CD8-positive, alpha-beta memory T cell (primary cell): ENCODE results near the gene SYNE4. TPM values are rescaled to one million over a fixed set of nuclear protein-coding genes. Genes with fewer than 3 reads are reported as not detected.

ENCODE experiments used
- CTCF ChIA-PET: fragments of 350-600 bp; sonication (Branson Sonifier 250); formaldehyde crosslinking; loops from one replicate; lab custom pipeline; 2021; ENCODE audit warnings: antibody characterized with exemption; lab: Charles Lee
- POLR2A ChIA-PET: fragments of 350-600 bp; sonication (Branson Sonifier 250); formaldehyde crosslinking; loops from one replicate; lab custom pipeline; 2021; ENCODE audit warnings: antibody characterized with exemption; lab: Charles Lee
- DNase-seq, 5 donors: peaks; one replicate each; pipeline versions ENCODE4 v3.0.0 to v3.0.0-alpha.2; 2020 to 2022; ENCODE audit warnings: mixed read lengths in 1 of 5
- H3K27ac ChIP-seq: one replicate; pipeline ENCODE4 v1.7.0; 2013; ENCODE audit warnings: low read depth, mild to moderate bottlenecking, low read length, moderate library complexity
- H3K27me3 ChIP-seq: 2 replicates; pipeline ENCODE4 v1.7.0; 2013; ENCODE audit warnings: low read length, mild to moderate bottlenecking; ENCODE audit not compliant: insufficient read depth, poor library complexity, severe bottlenecking
- H3K36me3 ChIP-seq: 2 replicates; pipeline ENCODE4 v1.7.0; 2013; ENCODE audit warnings: mild to moderate bottlenecking, low read length, moderate library complexity; ENCODE audit not compliant: insufficient read depth
- H3K4me1 ChIP-seq: 2 replicates; pipeline ENCODE4 v1.7.0; 2013; ENCODE audit warnings: mild to moderate bottlenecking, low read length, moderate library complexity; ENCODE audit not compliant: insufficient read depth
- H3K4me3 ChIP-seq: 2 replicates; pipeline ENCODE4 v1.7.0; 2013; ENCODE audit warnings: mild to moderate bottlenecking, low read length
- H3K9me3 ChIP-seq: 2 replicates; pipeline ENCODE4 v1.7.0; 2013; ENCODE audit warnings: mild to moderate bottlenecking, low read length
- H3K27ac Mint-ChIP-seq, 8 donors: one replicate each; pipeline ENCODE4 v1.8.0; 2020 to 2021; ENCODE audit warnings: mixed read lengths in 8 of 8, mild to moderate bottlenecking in 6 of 8, inconsistent platforms in 3 of 8, moderate library complexity in 3 of 8
- H3K27me3 Mint-ChIP-seq, 2 donors: one replicate each; pipeline ENCODE4 v1.8.0; 2020 to 2021; ENCODE audit warnings: mixed read lengths in 2 of 2, mild to moderate bottlenecking in 1 of 2, moderate library complexity in 1 of 2
- H3K36me3 Mint-ChIP-seq, 3 donors: one replicate each; pipeline ENCODE4 v1.8.0; 2020 to 2021; ENCODE audit warnings: mixed read lengths in 3 of 3, inconsistent platforms in 1 of 3, mild to moderate bottlenecking in 1 of 3
- H3K4me1 Mint-ChIP-seq, 3 donors: one replicate each; pipeline ENCODE4 v1.8.0; 2020 to 2021; ENCODE audit warnings: mixed read lengths in 3 of 3, inconsistent platforms in 1 of 3, mild to moderate bottlenecking in 1 of 3
- H3K4me3 Mint-ChIP-seq, 7 donors: one replicate each; pipeline ENCODE4 v1.8.0; 2020 to 2021; ENCODE audit warnings: mixed read lengths in 7 of 7, mild to moderate bottlenecking in 6 of 7, moderate library complexity in 4 of 7, inconsistent platforms in 2 of 7
- H3K9me3 Mint-ChIP-seq, 5 donors: one replicate each; pipeline ENCODE4 v1.8.0; 2020 to 2022; ENCODE audit warnings: mixed read lengths in 5 of 5, mild to moderate bottlenecking in 3 of 5, moderate library complexity in 2 of 5, inconsistent platforms in 1 of 5
- polyA plus RNA-seq: library from polyadenylated mRNA; unstranded; fragments of 300-500 nt; fragmentation: Illumina TruSeq; gene quantifications from one replicate; pipeline ENCODE4 v1.2.3, GENCODE V29; 2021
- total RNA-seq, 2 experiments: library from RNA; stranded (reverse); gene quantifications; one replicate each; pipeline ENCODE4 v1.2.3, GENCODE V29; 2021

The SYNE4 gene
- total and polyA plus RNA-seq, 3 experiments from 2014 or later: 1.2 to 1.9 TPM; not detected in 1

DNA sequence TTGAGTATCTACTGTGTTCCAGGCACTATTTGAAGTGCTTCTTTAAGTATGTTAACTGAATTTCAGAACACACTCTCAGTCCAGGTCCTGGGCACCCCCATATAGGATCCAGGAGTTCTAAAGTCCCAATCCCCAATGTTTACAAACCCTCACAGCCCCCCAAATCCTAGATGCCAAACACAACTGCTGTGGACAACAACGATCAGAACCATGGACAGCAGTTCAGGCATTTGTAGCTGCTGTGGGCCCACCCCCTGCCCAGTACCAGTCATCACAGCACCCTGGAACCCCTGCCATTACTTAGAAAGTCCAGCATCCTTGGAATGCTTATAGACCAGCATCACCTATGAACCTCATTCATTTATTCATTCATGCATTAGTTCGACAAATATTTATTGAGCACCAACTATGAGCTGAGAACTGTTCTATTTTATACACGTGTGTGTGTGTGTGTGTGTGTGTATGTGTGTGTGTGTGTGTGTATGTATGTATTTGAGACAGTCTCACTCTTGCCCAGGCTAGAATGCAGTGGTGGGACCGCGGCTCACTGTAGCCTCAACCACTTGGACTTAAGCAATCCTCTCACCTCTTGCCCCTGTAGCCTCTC lies 32.9 kb downstream of the SYNE4 start:
- H3K4me1 Mint-ChIP-seq: no peaks in the 10 kb centered on the region
- Histone ChIP-seq H3K9me3 (no peaks in the 10 kb centered on the region), H3K4me1 (no peaks in the 10 kb centered on the region), H3K36me3 (no peaks in the 10 kb centered on the region), H3K27ac (no peak overlapping the region), H3K4me3 (no peak overlapping the region), H3K27me3 (no peaks in the 10 kb centered on the region)
- ChIA-PET CTCF (interaction anchor here (1.0 to 1.5 kb wide), 2 partner anchors 17 kb away, joined by 3 read pairs; no protein-coding TSS in a partner anchor), POLR2A (interaction anchor here (0.6 kb wide), 1 partner anchor 14 kb away, joined by 5 read pairs; no protein-coding TSS in a partner anchor)
- H3K9me3 Mint-ChIP-seq: no peaks in the 10 kb centered on the region
- H3K36me3 Mint-ChIP-seq: no peaks in the 10 kb centered on the region
- H3K27me3 Mint-ChIP-seq: peaks cover 18 to 19% of the 10 kb centered on the region in 2 donors
- H3K4me3 Mint-ChIP-seq: no peak overlapping the region
- H3K27ac Mint-ChIP-seq: no peak overlapping the region
- no peak for DNase-seq

DNA sequence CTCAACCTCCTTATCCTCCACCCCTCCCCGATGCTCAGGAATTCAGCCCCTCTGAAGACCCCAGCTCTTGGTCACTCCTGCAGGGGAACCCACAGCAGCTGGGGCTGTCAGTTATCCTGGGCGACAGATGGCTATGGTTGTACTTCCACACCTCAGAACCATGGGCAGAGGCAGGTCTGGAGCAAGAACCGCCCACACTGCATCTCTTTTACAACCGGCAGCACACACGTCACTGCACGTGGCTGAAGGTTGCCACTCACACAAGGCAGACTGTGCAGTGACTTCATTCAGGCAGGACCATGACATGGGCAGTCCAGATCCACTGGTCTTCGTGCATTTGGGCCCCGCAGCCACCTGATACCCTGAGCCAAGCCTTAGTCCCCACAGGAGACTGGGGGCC lies 35.1 kb downstream of the SYNE4 start:
- Mint-ChIP-seq H3K9me3 (no peaks in the 10 kb centered on the region), H3K4me1 (peaks cover 7 to 8% (median 7%) of the 10 kb centered on the region in 3 donors), H3K27ac (peak overlapping the region in 1 of 8 donors; percentile 85), H3K36me3 (no peaks in the 10 kb centered on the region), H3K4me3 (peak overlapping the region in 1 of 7 donors; percentile 2), H3K27me3 (peaks cover 8 to 16% of the 10 kb centered on the region in 2 donors)
- H3K27ac ChIP-seq: no peak overlapping the region
- H3K4me3 ChIP-seq: no peak overlapping the region
- ChIA-PET POLR2A (no interaction called here), CTCF (no interaction called here)
- no peaks in the 10 kb centered on the region for H3K9me3 ChIP-seq
- H3K36me3 ChIP-seq: no peaks in the 10 kb centered on the region
- H3K4me1 ChIP-seq: no peaks in the 10 kb centered on the region
- no peaks in the 10 kb centered on the region for H3K27me3 ChIP-seq
- no peak for DNase-seq

DNA sequence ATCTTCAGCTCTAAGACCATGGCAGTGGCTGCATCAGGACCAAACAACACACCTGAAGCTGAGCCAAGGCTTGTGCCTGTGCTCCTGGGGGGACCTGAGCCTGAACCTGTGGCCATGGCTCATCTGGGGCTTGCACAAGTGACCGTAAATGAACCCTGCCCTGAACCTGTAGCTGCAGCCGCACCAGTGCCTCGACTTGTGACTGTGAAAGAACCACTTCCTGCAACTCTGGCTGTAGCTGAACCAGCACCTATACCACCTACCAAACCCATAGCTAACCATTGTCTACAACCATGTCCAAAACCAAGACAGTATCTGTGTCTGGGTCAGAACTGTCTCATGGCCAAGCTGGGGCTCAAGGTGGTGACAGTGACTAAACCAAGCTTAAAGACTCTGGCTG lies 41.8 kb downstream of the SYNE4 start:
- CTCF ChIA-PET: interaction anchor here (0.8 to 3.9 kb wide), 4 partner anchors 8 to 161 kb away, joined by 3 to 11 read pairs (median 4); no protein-coding TSS in a partner anchor
- DNase-seq: no peak

DNA sequence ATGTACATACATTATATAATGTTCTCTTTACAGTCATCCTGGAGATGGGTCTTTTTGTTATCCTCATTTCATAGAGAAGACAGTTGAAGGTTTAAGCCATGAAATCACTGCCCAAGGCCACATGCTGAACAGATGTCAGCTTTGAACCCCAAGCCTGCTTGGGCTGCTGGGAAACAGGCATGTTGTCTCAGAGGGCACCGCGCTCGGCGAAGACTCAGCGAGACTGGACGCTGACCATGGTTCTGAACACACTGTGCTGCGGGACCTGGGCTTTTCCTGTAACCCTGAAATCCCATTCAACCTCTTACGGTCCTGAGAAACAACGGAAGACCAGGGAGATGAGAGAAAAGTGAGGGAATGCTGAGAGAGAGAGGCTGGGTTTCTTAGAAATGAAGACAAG lies 45.1 kb downstream of the SYNE4 start:
- no peaks in the 10 kb centered on the region for H3K36me3 Mint-ChIP-seq
- no peak overlapping the region for H3K27ac ChIP-seq
- peaks cover 20 to 33% (median 21%) of the 10 kb centered on the region in 3 donors for H3K4me1 Mint-ChIP-seq
- H3K4me3 ChIP-seq: no peak overlapping the region
- H3K27me3 ChIP-seq: no peaks in the 10 kb centered on the region
- H3K27me3 Mint-ChIP-seq: peaks cover 4% of the 10 kb centered on the region in 2 donors
- no peaks in the 10 kb centered on the region for H3K36me3 ChIP-seq
- H3K4me3 Mint-ChIP-seq: no peak overlapping the region
- ChIA-PET POLR2A (no interaction called here), CTCF (no interaction called here)
- no peak overlapping the region for H3K27ac Mint-ChIP-seq
- H3K9me3 ChIP-seq: no peaks in the 10 kb centered on the region
- DNase-seq: no peak
- no peaks in the 10 kb centered on the region for H3K9me3 Mint-ChIP-seq
- H3K4me1 ChIP-seq: peaks cover 15% of the 10 kb centered on the region

More for the DNA sequence above, 41.8 kb downstream of the SYNE4 start:
- Histone ChIP-seq H3K27ac (no peak overlapping the region), H3K4me1 (no peaks in the 10 kb centered on the region), H3K4me3 (no peak overlapping the region), H3K27me3 (no peaks in the 10 kb centered on the region), H3K36me3 (no peaks in the 10 kb centered on the region), H3K9me3 (no peaks in the 10 kb centered on the region)
- H3K4me1 Mint-ChIP-seq: peaks cover 18 to 21% (median 18%) of the 10 kb centered on the region in 3 donors
- no peaks in the 10 kb centered on the region for H3K9me3 Mint-ChIP-seq
- H3K4me3 Mint-ChIP-seq: peak overlapping the region in 2 of 7 donors; percentile 57 to 74
- peak overlapping the region in 4 of 8 donors; percentile 29 to 75 (median 34) for H3K27ac Mint-ChIP-seq
- peaks cover 4% of the 10 kb centered on the region in 2 donors for H3K27me3 Mint-ChIP-seq
- POLR2A ChIA-PET: no interaction called here
- no peaks in the 10 kb centered on the region for H3K36me3 Mint-ChIP-seq

DNA sequence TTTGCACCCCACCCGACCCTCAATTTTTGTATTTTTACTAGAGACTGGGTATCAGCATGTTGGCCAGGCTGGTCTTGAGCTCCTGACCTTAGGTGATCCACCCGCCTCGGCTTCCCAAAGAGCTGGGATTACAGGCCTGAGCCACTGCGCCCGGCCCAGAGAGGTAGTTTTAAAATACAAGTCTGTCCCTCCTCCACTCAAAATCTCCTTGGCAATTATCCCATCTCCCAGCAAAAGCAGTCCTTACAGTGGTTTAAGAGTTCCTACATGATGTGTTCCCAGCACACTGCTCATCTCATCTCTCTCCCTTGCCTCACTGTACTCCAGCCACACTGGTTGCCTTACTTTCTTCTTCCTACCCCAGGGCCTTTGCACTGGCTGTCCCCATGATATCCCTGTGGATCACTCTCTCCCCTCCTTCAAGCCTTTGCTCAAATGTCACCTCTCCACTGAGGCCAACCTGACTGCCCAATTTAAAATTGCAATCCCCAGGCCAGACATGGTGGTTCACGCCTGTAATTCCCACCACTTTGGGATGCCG lies 48.1 kb downstream of the SYNE4 start:
- Histone ChIP-seq H3K36me3 (no peaks in the 10 kb centered on the region), H3K9me3 (no peaks in the 10 kb centered on the region), H3K27me3 (no peaks in the 10 kb centered on the region), H3K4me3 (no peak overlapping the region), H3K27ac (no peak overlapping the region), H3K4me1 (peaks cover 33% of the 10 kb centered on the region)
- DNase-seq: no peak
- CTCF ChIA-PET: interaction anchor here (0.8 to 1.5 kb wide), 2 partner anchors 36 to 78 kb away, joined by 3 read pairs; no protein-coding TSS in a partner anchor
- Mint-ChIP-seq H3K36me3 (no peaks in the 10 kb centered on the region), H3K27ac (peak overlapping the region in 2 of 8 donors; percentile 75 to 86), H3K4me3 (peak overlapping the region in 6 of 7 donors; percentile 51 to 79 (median 64)), H3K4me1 (peaks cover 22 to 47% (median 29%) of the 10 kb centered on the region in 3 donors), H3K9me3 (no peaks in the 10 kb centered on the region), H3K27me3 (peaks cover under 1 to 2% of the 10 kb centered on the region in 2 donors)
- POLR2A ChIA-PET: no interaction called here

GRCh38 chr19:35959968-35960320 lies 48.7 kb downstream of the SYNE4 start:
- Mint-ChIP-seq H3K4me1 (peaks cover 26 to 51% (median 33%) of the 10 kb centered on the region in 3 donors), H3K27me3 (peaks cover 0 to 4% of the 10 kb centered on the region in 2 donors), H3K36me3 (no peaks in the 10 kb centered on the region), H3K9me3 (no peaks in the 10 kb centered on the region), H3K4me3 (peak overlapping the region in 6 of 7 donors; percentile 70 to 79 (median 72)), H3K27ac (peak overlapping the region in 1 of 8 donors; percentile 48)
- Histone ChIP-seq H3K36me3 (no peaks in the 10 kb centered on the region), H3K4me3 (peak overlapping the region; percentile 36), H3K27me3 (no peaks in the 10 kb centered on the region), H3K9me3 (no peaks in the 10 kb centered on the region), H3K27ac (no peak overlapping the region), H3K4me1 (peaks cover 38% of the 10 kb centered on the region)
- DNase-seq: no peak
- ChIA-PET CTCF (interaction anchor here (0.8 kb wide), 1 partner anchor 36 kb away, joined by 3 read pairs; no protein-coding TSS in a partner anchor), POLR2A (no interaction called here)

DNA sequence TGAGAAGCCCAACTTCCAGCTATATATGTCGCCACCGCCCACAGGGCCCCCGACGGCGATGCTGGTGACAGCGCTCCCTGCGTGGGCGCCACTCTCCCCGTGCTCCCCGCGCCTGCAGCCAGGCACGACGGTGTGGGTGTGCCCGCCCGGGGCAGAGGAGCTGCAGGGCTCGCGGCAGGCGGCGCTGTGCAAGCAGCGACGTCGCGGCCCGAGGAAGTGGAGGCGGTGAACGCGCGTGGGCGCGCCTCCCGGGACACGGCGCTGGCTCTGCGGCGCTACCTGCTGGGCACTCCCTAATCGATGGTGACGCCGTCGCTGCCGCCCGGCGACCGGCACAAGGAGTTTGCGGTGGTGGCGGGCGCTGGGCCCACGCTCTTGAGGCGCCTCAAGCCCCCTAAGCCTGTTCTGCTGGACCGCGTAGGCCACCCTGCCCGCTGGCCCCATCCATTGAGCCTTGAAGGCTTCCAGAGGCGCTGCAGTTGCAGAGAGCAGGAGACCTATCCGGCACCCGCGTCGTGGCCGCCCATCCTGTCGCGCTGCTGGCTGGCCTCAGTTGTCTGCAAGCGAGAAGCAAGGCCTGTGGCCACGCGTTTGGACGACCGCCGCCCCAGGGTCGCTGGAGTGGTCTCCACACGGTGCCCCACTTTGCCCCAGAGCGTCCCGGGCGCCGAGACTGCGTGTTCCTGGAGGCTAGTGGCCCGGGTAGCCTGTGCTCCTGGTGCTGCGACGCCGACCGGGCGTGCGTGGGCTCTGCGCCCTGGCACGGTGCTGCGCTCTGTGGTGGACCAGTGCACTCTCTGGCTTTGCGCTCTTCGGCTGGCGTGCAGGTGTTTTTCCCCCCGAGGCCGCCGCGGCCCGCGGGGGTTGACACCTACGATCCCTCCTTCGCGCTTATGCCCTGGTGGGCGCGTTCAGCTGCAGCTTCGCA lies 49.3 kb downstream of the SYNE4 start:
- CTCF ChIA-PET: interaction anchor here (0.7 to 1.9 kb wide), 24 partner anchors 9 to 169 kb away, joined by 3 to 13 read pairs (median 4); partner anchors contain the start of genes ALKBH6, POLR2I, SDHAF1 and SYNE4
- DNase-seq: peak; percentile 74 to 88 (median 78)
- POLR2A ChIA-PET: interaction anchor here (0.5 to 1.5 kb wide), 4 partner anchors 28 to 1024 kb away, joined by 3 to 6 read pairs (median 4); partner anchors contain the start of gene ALKBH6
- peaks cover 45% of the 10 kb centered on the region for H3K4me1 ChIP-seq
- Mint-ChIP-seq H3K4me3 (peak overlapping the region; percentile 70 to 89 (median 79)), H3K27me3 (peaks cover 0 to 4% of the 10 kb centered on the region in 2 donors), H3K4me1 (peaks cover 27 to 53% (median 36%) of the 10 kb centered on the region in 3 donors), H3K9me3 (no peaks in the 10 kb centered on the region), H3K36me3 (no peaks in the 10 kb centered on the region), H3K27ac (peak overlapping the region in 2 of 8 donors; percentile 46 to 48)
- H3K36me3 ChIP-seq: no peaks in the 10 kb centered on the region
- no peak overlapping the region for H3K27ac ChIP-seq
- no peaks in the 10 kb centered on the region for H3K27me3 ChIP-seq
- H3K4me3 ChIP-seq: peak overlapping the region; percentile 36
- no peaks in the 10 kb centered on the region for H3K9me3 ChIP-seq
